Measurements from ENCODE around the gene ACTN4. TPM values are rescaled to one million over a fixed set of nuclear protein-coding genes. Genes with fewer than 3 reads are reported as not detected.

The ACTN4 gene
- polyA plus RNA-seq, 2 of the 4 experiments (the other 2 are of a cell fraction): 605 to 967 TPM

GRCh38 chr19:38727868-38728660 is 80.6 kb downstream of the ACTN4 start:
- Histone ChIP-seq H3K4me3 (no peak overlapping the region), H3K27ac (peak overlapping the region in 1 of 2 experiments; percentile 79; a peak in 3 of 6 replicates), H3K9me3 (no peaks in the 10 kb centered on the region), H3K4me2 (no peak overlapping the region), H3K4me1 (peaks cover 66% of the 10 kb centered on the region)
- CTCF ChIA-PET: interaction anchor here (1.0 to 38.0 kb wide), 15 partner anchors 6 to 203 kb away, joined by 3 to 764 read pairs (median 4); partner anchors contain the start of genes MRPS12 and SARS2
- ATAC-seq: peak in 1 of 2 experiments; percentile 3; a peak in 2 of 6 replicates
- TF ChIP-seq NPAS2 (CRISPR knock-in tag; IDR thresholded peaks at IDR 0.05; ENCODE audit: borderline replicate concordance) (no peak), RFX5 (IDR thresholded peaks at IDR 0.05) (no peak), CHD2 (IDR thresholded peaks at IDR 0.05; ENCODE audit: low read length, partially characterized antibody) (no peak), FOXS1 (CRISPR knock-in tag; IDR thresholded peaks at IDR 0.05) (no peak), CBX2 (IDR thresholded peaks at IDR 0.05; ENCODE audit: borderline replicate concordance, low read depth) (no peak), CTCF (IDR thresholded peaks at IDR 0.05) (no peak), ZFP36 (IDR thresholded peaks at IDR 0.05; ENCODE audit: borderline replicate concordance, partially characterized antibody) (peak; percentile 42), FOSL2 (IDR thresholded peaks at IDR 0.05) (no peak), FOSL2 (CRISPR knock-in tag; IDR thresholded peaks at IDR 0.05) (no peak)
- POLR2A ChIA-PET: no interaction called here
- FAIRE-seq: no peak
- DNase-seq (ENCODE audit: low read depth in 1 of 2, low spot score in 1 of 2): no peak
- 86% methylated on average over 33 of the region's 33 CpGs for WGBS (ENCODE audit: missing lambda C conversion rate)

- FAIRE-seq: no peak
- Histone ChIP-seq H3K4me1 (peaks cover 75% of the 10 kb centered on the region), H3K27ac (peak overlapping the region; percentile 53 to 79; a peak in 5 of 6 replicates), H3K9me3 (no peaks in the 10 kb centered on the region), H3K4me2 (0 out of 3 replicates have a peak overlapping the region, but pooled peaks have one; percentile 7), H3K4me3 (no peak overlapping the region)
- no peak for DNase-seq (ENCODE audit: low read depth in 1 of 2, low spot score in 1 of 2)
- WGBS (ENCODE audit: missing lambda C conversion rate): 85% methylated on average over 36 of the region's 37 CpGs
- TF ChIP-seq KDM5A (IDR thresholded peaks at IDR 0.05): no peak
- no peak for TF ChIP-seq NPAS2 (CRISPR knock-in tag; IDR thresholded peaks at IDR 0.05; ENCODE audit: borderline replicate concordance)
- TF ChIP-seq JUN (IDR thresholded peaks at IDR 0.05): peak in 1 of 2 experiments; percentile 39; a peak in 2 of 5 replicates
- peak; percentile 0; a peak in 3 of 6 replicates for ATAC-seq
- POLR2A ChIA-PET: no interaction called here
- CTCF ChIA-PET: interaction anchor here (0.8 to 38.0 kb wide), 17 partner anchors 7 to 201 kb away, joined by 3 to 764 read pairs (median 5); partner anchors contain the start of genes ACTN4, MRPS12 and SARS2
Observed at GRCh38 chr19:38728752-38729541, 81.5 kb downstream of the ACTN4 start.

- Histone ChIP-seq H3K9me3 (no peaks in the 10 kb centered on the region), H3K4me3 (no peak overlapping the region), H3K4me2 (0 out of 3 replicates have a peak overlapping the region, but pooled peaks have one; percentile 7), H3K27ac (peak overlapping the region; percentile 53 to 84; a peak in 5 of 6 replicates), H3K4me1 (peaks cover 84% of the 10 kb centered on the region)
- ChIA-PET POLR2A (interaction anchor here (0.6 kb wide), 1 partner anchor 84 kb away, joined by 3 read pairs; no protein-coding TSS in a partner anchor), CTCF (interaction anchor here (0.6 to 38.0 kb wide), 28 partner anchors 8 to 201 kb away, joined by 3 to 764 read pairs (median 4); partner anchors contain the start of genes ACTN4, ECH1, MRPS12 and SARS2)
- FAIRE-seq (peak; percentile 84), ATAC-seq (peak; percentile 15 to 71; a peak in 5 of 6 replicates), DNase-seq (ENCODE audit: low read depth in 1 of 2, low spot score in 1 of 2) (peak; percentile 89 to 90)
- WGBS (ENCODE audit: missing lambda C conversion rate): 67% methylated on average over 17 of the region's 17 CpGs
- no peak for TF ChIP-seq PHF8 (IDR thresholded peaks at IDR 0.05; ENCODE audit: borderline replicate concordance, low read depth)
- TF ChIP-seq ELK1 (IDR thresholded peaks at IDR 0.05; ENCODE audit: low read depth, low read length): no peak
- 0 out of 2 replicates have a peak, but pooled peaks have one; percentile 13 for TF ChIP-seq USF2 (IDR thresholded peaks at IDR 0.05)
- no peak for TF ChIP-seq EP300 (IDR thresholded peaks at IDR 0.05)
- 0 out of 2 replicates have a peak, but pooled peaks have one; percentile 18 for TF ChIP-seq RCOR1 (IDR thresholded peaks at IDR 0.05; ENCODE audit: low read depth, low read length)
- peak; percentile 31 to 55; a peak in 2 of 5 replicates for TF ChIP-seq JUN (IDR thresholded peaks at IDR 0.05)
- peak; percentile 75; the same call in 1 of the 2 replicates for TF ChIP-seq MYC (IDR thresholded peaks at IDR 0.05; ENCODE audit: borderline replicate concordance, low read length)
- no peak for TF ChIP-seq PBX3 (IDR thresholded peaks at IDR 0.05)
- TF ChIP-seq RAD21 (conservative IDR thresholded peaks at IDR 0.05 in 1 of 2, IDR thresholded peaks at IDR 0.05 in 1 of 2): peak; percentile 81 to 87
- TF ChIP-seq CTCF (IDR thresholded peaks at IDR 0.05): peak; percentile 98
Observed at GRCh38 chr19:38729653-38730469, 82.4 kb downstream of the ACTN4 start.
